Gastrocnemius medialis (tissue), 4 donors: ENCODE data around the gene MRPL17.

ENCODE experiments used
- CTCF ChIP-seq, 5 experiments: fragments of 450-650 bp in 3 of 5; fragments of 200-600 bp in 2 of 5; sonication (generic) in 2 of 5; IDR thresholded peaks in 4 of 5; conservative IDR thresholded peaks in 1 of 5; 1 replicate in 4 of 5; 2 replicates in 1 of 5; pipeline ENCODE4 v1.5.1; 2016 to 2019; ENCODE audit warnings: antibody characterized with exemption in 5 of 5, mild to moderate bottlenecking in 3 of 5, moderate library complexity in 3 of 5
- POLR2A ChIP-seq, 2 donors: fragments of 450-650 bp; IDR thresholded peaks; one replicate each; pipeline ENCODE4 v1.6.1; 2017; ENCODE audit warnings: antibody characterized with exemption in 2 of 2, mild to moderate bottlenecking in 2 of 2, moderate library complexity in 2 of 2

DNA sequence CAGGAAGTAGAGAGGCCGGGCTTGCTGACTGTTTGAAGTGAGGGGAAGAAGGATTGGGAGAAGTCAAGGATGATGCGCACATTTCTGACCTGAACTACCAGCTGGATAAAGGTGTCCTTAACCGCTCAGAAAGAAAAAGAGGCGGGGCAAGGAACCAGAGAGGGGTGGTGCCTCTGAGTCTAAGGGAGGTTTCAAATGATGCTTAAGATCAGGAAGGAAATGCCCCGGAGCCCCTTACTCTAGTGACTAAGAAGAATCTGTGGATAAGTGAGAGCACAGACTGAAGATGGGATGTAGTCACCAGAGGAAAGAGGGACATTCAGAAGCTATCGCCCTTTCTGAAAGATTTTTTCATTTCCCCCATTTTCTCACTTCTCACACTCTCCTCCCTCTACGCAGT, 40.2 kb downstream of the MRPL17 start:
- TF ChIP-seq POLR2A (IDR thresholded peaks at IDR 0.05) (no peak), CTCF (IDR thresholded peaks at IDR 0.05 in 4 of 5, conservative IDR thresholded peaks at IDR 0.05 in 1 of 5) (no peak)
